ENCODE data around the gene AP2B1.
"Not testable (repeated sequence)": the region's sequence is repeated elsewhere in the genome, so short reads cannot be mapped to it uniquely, and the experiment has no call there.

The AP2B1 gene

GRCh38 chr17:35555691-35556090 lies 31.4 kb upstream of the AP2B1 start:
- TF ChIP-seq CTCF (conservative IDR thresholded peaks at IDR 0.05) (peak; percentile 34), ZFX (IDR thresholded peaks at IDR 0.05) (no peak)

GRCh38 chr17:35557353-35557752 lies 29.8 kb upstream of the AP2B1 start:
- no peak overlapping the region for H3K27ac ChIP-seq
- TF ChIP-seq CTCF (conservative IDR thresholded peaks at IDR 0.05) (no peak), ZFX (IDR thresholded peaks at IDR 0.05) (no peak)

More at GRCh38 chr17:35555691-35556090, 31.4 kb upstream of the AP2B1 start:
- H3K27ac ChIP-seq, result no peak overlapping the region

GRCh38 chr17:35559495-35560210 lies 27.5 kb upstream of the AP2B1 start:
- no peak for TF ChIP-seq CTCF (conservative IDR thresholded peaks at IDR 0.05)
- TF ChIP-seq ZFX (IDR thresholded peaks at IDR 0.05), result no peak
- no peak overlapping the region for H3K27ac ChIP-seq

GRCh38 chr17:35560703-35561102 lies 26.4 kb upstream of the AP2B1 start, which contains the start of gene SLFN14:
TSS of gene SLFN14 (minus strand) at chr17:35560819. CDS start at chr17:35558062, 2,757 bp downstream.
- TF ChIP-seq CTCF (conservative IDR thresholded peaks at IDR 0.05) (no peak), ZFX (IDR thresholded peaks at IDR 0.05) (no peak)
- H3K27ac ChIP-seq, result no peak within 1 kb of the TSS

GRCh38 chr17:35563181-35563580 lies 23.9 kb upstream of the AP2B1 start:
- H3K27ac ChIP-seq, result not testable (repeated sequence)

- no peak for TF ChIP-seq ZFX (IDR thresholded peaks at IDR 0.05)
- TF ChIP-seq CTCF (conservative IDR thresholded peaks at IDR 0.05), result no peak
- peak overlapping the region; percentile 76; the same call in 1 of the 2 replicates for H3K27ac ChIP-seq
These were observed 20.2 kb upstream of the AP2B1 start for GRCh38 chr17:35566968-35567367.

- H3K27ac ChIP-seq, result peak overlapping the region; percentile 76
- TF ChIP-seq CTCF (conservative IDR thresholded peaks at IDR 0.05) (no peak), ZFX (IDR thresholded peaks at IDR 0.05) (no peak)
These were observed 18.6 kb upstream of the AP2B1 start for GRCh38 chr17:35568561-35568960.

- no peak overlapping the region for H3K27ac ChIP-seq
These were observed 17.7 kb upstream of the AP2B1 start for GRCh38 chr17:35569405-35569804.

More at GRCh38 chr17:35569405-35569804, 17.7 kb upstream of the AP2B1 start:
- no peak for TF ChIP-seq ZFX (IDR thresholded peaks at IDR 0.05)
- TF ChIP-seq CTCF (conservative IDR thresholded peaks at IDR 0.05), result no peak
